Right ventricle myocardium inferior (tissue), 1 donor: Measurements from ENCODE around the gene PPP1R3E. TPM values are rescaled to one million over a fixed set of nuclear protein-coding genes. Genes with fewer than 3 reads are reported as not detected.
"Not testable (repeated sequence)": the region's sequence is repeated elsewhere in the genome, so short reads cannot be mapped to it uniquely, and the experiment has no call there.

Source experiments
- ATAC-seq: fragments of 200-7000 bp; cut with Tn5 transposase; one replicate; pipeline ENCODE4 v1.9.1; 2020; ENCODE audit warnings: mild to moderate bottlenecking, moderate library complexity
- DNase-seq: peaks from one replicate; pipeline ENCODE4 v3.0.0; 2021; ENCODE audit errors: missing footprints
- intact Hi-C: fragments of 100-400 bp; cut with DNase I; formaldehyde crosslinking; loops from one replicate; pipeline ENCODE4 v1.11.0; 2022
- long read RNA-seq: library from polyadenylated mRNA; unstranded; transcript quantifications from one replicate; pipeline ENCODE4 v2.0.0, GENCODE V29; 2021
- total RNA-seq: library from RNA; stranded (reverse); fragmentation: NEBNext Ultra II Directional; extraction: Animal tissue kit (Norgen Biotek cat#: 25700); gene quantifications from one replicate; pipeline ENCODE4 v1.2.1, GENCODE V29; 2021
- donor health status: DM: no; HTN: yes; CAD: no; lungs with severe emphysema.

The PPP1R3E gene, protein sequence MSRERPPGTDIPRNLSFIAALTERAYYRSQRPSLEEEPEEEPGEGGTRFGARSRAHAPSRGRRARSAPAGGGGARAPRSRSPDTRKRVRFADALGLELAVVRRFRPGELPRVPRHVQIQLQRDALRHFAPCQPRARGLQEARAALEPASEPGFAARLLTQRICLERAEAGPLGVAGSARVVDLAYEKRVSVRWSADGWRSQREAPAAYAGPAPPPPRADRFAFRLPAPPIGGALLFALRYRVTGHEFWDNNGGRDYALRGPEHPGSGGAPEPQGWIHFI
- total RNA-seq = 7.9 TPM
- long read RNA-seq = 0 reads

DNA sequence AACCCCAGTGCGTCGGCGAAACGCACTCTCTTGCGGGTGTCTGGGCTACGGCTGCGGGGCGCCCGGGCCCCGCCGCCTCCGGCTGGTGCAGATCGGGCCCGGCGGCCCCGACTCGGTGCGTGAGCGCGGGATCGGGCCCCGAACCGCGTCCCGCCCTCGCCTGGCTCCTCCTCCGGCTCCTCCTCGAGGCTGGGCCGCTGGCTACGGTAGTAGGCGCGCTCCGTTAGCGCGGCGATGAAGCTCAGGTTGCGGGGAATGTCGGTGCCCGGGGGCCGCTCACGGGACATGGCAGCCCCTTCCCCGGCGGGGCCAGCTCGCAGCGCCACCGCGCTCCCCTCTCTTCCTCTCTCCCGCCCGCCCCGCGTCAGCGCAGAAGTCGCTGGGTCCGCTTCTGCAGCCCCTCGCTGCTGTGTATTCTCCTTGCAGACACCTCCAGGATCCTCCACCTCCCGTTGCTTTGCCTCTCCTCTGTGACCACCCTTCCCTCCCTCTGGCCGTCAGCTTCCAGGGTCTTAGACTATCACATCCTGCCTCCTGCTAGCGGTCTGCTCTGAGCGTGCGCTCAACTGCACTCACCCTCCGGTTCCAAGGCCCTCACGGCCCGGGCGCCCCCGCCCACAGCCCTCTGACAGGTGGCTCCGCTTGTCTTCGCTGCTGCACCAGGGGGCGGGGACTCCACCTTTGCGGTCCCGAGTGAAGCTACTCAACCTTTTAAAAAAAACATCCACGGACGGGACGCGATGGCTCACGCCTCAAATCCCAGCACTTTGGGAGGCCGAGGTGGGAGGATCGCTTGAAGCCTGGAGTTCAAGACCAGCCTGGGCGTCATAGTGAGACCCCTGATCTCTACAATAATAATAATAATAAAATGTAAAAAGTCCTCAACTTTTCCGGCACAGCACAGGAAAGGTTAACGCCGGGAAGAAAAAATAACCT is at the start of gene PPP1R3E:
PPP1R3E (minus strand) TSS at position 570 of the 936 bp plus-strand sequence; CDS start at position 287, 283 bp downstream.
- DNase-seq (peak; percentile 86), ATAC-seq (peak; percentile 42)
- intact Hi-C loops = loop anchor here (5.0 kb wide), 1 partner anchor 165 kb away; the partner anchor contains the start of gene NGDN

DNA sequence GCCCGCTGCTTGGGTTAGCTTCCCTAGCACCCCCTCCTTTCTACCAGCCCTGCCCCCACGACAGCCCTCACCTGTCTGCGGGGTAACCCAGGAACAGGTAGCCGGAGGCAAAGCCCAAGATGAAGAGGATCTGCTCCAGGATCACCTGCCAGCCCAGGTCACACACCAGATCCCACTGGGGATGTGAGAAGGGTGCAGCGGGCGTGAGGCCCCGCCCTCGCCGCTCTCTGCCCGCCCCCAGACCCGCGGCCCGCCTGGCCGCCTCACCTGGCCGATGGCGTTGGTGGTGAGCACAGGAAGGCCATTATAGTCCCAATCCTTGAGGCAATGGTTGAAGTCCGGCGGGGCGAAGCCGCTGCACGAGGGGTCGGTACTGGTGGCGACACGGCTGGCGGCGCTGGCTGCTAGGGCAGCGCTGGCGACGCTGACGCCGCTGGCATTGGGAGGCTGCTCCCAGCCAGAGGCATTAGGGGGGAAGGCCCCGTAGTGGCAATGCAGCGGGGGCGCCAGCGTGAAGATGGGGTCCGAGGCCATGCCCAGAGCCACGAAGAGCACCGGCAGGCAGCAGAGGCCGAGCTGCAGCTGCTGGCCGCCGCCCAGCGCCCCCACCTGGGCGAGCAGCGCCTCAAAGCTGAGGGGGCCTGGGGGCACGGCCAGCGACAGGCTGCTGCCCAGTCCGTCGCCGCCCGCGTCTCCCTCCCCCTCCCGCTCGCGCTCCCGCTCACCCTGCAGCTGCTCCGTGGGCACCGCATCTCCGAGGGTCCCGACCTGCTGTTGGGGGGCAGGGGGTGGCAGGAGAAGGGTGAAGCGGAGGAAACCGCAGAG is 49.2 kb upstream of the PPP1R3E start:
- DNase-seq (peak; percentile 69), ATAC-seq (peak; percentile 18)
- intact Hi-C loops = no loop called here

DNA sequence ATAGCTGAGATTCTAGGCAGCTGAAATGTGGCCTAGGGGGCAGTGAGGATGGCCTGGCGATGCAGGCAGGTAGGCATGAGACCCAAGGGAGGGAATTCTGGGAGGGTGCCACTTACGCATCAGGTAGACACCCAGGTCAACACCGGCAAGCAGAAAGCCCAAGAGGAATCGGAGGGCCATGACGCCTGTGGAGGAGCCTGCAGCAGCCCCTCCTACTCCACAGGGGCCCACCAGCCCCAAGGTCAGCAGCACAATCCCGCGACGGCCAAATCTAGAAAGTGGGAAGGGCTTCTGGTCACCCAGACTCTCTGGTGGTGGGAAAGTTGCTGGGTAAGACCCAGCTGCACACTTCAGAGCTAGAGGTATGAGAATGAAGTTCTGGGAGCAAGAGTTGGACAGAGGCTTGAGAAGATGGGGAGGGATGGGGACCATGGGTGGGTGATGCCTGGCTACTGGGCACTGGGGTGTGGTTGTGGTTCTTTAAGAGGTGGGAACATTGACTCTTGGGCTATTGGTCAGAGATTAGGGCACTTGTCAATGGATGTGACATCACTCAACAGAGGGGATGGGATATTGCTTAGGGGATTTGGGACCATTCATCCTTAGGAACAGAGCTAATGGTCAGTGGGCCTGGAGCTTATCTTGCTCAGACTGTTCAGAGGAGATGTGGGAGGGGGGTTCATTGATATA is 46.6 kb upstream of the PPP1R3E start:
- intact Hi-C loops = no loop called here
- ATAC-seq (no peak), DNase-seq (no peak)

DNA sequence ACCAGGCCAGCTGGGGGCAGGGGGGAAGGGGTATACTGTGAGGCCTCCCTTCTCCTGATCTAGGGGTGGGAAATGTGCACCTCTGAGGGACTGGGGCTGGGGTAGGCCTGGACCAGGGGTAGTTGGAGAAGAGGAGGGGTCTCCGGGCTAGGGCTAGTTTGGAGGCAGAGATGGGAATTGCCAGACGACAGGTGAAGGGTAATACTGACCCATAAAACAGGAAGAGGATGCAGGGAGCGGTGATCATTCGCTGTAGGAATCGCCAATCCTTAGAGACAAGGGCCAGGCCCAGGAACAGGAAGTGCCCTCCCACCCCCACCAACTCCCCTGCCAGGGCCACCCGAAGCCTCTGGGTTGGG is 45.6 kb upstream of the PPP1R3E start:
- no peak for ATAC-seq
- intact Hi-C loops = no loop called here
- DNase-seq = no peak

DNA sequence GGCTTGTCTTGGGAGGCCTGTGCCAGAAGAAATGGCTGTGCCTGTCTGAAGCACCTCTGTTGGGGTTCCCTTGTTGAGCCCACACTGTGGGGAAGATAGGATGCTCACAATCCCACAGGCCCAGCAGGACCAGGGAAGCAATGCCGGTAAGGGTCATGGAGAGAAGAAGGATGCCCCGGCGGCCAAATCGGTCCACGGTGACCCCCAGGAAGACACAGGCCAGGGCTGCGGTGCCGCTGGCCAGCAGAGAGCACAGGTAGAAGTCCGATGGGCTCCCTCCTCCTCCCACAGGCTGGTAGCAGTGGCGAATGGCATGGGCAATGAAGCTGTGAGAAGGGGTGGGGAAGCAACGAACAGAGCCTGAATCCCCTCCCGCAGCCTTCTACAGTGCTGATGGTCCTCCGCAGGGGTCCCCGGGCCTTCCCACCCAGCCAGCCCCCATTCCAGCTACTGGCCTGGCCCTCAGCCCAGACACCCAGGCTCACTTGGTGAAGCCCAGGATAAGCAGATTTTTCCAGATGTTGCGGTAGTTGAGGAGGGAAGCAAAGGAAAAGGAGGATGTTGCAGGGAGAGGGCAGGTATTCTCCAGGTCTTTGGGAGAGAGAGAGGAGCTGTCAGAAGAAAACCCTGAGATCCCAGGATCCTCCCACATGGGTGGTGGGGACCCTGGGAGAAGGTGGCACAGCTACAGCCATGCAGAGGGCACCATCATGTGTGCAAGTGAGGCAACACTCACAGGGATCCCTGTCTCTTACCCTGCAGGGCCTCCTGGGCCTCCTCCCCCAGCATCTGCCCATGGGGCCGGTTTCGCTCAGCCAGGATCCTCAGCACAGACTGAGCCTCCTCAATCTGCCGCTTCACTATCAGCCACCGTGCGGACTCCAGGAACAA is 45.0 kb upstream of the PPP1R3E start:
- ATAC-seq (no peak), DNase-seq (no peak)
- intact Hi-C loops = no loop called here

DNA sequence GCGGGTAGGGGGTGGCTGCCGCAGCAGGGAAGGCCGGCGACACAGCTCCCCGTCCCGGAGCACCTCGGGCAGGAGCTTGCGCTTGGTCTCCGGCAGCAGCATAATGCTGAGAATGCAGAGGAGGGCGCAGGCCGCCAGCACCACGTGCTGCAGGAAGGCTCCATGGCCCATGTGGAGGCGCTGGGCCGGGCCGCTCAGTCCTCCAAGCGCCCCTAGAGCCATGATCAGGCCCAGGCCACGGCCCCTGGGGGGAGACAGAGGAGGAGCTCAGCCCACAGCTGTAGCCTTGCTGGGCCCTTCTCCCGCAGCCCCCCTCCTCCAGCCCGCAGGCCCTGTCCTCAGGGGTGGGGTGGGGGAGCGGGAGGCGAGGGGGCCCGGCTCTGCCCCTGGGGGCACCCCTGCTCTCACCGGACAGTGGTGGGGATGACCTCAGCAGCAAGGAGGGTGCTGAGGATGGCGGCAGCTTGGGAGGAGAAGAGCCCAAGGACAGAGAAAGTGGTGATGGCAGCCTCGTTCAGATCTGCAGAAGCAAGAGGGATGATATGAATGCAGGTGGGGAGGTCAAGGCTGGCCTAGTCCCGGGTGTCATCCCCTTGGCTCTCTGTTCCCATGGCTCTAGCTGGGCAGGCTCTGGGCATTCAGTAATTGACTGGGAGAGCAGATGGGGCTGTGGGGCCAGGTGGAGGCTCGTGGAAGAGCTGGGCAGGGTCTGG is 44.2 kb upstream of the PPP1R3E start:
- DNase-seq (no peak), ATAC-seq (peak; percentile 32)
- intact Hi-C loops = no loop called here

DNA sequence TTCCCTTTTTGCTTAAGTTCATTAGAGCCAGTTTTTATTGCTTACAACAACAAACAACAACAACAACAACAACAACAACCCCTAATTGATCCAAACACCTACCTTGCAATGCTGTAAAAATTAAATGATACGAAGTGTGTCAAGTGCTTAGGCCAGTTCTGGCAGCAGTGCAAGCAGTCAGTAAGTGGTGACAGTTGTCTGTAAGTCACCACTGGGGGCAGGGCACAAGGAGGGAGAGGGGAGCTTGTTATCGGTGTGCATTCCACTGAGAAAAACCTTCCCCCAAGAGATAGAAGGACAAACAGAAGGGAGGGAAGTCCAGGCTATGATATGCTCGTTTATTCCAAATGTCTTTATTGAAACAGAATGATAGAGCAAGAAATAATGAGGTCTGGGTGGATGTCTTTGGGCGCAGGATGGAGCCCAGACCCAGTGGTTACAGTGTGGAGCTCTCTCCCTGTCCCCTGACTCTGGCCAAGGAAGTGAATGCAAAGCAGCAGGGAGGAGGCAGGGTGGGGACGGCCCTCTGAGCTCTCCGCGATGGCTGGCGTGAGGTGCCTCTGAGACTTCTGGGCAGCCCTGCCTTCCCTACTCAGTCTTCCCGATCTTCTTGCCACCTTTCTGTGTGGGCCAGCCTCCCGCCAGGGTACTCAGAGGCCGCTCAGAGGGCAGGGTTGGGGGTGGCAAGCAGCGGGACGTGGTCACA is 43.5 kb upstream of the PPP1R3E start:
- intact Hi-C loops = no loop called here

DNA sequence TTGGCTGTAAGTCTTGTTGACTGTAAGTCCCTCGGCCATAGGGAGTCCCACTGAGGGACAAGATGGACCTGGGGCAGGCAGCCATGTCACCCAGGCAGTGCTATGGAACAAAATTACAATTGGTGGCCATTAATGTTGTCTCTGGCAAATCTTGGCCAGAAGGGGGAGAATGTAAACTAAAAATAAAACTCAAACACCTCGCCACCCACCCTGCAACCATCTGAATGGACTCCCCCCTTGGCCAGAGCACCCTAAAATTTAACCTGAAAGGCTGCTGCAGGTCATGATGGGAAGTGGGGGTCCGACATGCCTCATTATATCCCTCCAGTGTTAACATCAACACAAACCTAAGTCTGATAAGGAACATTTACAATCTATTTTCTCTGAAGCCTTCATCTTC is 41.8 kb upstream of the PPP1R3E start:
- intact Hi-C loops = no loop called here
- ATAC-seq = no peak
- DNase-seq = no peak

More for the DNA sequence above, 43.5 kb upstream of the PPP1R3E start:
- ATAC-seq = peak; percentile 63
- DNase-seq = no peak

DNA sequence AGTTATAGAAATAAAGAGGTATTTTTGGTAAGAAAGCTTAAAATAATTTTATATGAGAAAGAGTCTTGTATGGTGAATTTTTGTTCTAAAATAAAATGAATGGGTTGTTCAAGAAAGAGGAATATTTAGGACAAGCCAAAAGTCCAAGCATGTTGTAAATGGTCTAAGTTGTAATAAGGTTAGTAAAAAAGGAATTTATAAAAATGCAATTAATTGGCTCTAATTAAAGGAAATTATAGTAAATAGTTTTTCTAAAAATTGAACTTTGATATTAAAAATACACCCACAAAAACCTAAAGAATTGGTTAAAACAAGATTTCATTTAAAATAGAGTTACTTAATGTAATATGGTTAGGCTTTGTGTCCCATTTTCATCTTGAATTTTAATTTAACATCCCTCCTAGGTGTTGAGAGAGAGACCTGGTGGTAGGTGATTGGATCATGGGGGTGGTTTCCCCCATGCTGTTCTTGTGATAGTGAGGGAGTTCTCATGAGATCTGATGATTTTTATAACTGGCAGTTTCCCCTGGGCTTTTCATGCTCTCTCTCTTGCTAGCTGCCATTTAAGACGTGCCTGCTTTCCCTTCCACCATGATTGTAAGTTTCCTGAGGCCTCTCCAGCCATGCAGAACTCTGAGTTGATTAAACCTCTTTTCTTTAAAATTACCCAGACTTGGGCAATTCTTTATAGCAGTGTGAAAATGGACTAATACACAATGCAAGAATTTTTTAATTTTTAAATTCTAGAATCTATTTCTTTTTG is 37.0 kb upstream of the PPP1R3E start:
- DNase-seq (no peak), ATAC-seq (no peak)
- intact Hi-C loops = no loop called here

DNA sequence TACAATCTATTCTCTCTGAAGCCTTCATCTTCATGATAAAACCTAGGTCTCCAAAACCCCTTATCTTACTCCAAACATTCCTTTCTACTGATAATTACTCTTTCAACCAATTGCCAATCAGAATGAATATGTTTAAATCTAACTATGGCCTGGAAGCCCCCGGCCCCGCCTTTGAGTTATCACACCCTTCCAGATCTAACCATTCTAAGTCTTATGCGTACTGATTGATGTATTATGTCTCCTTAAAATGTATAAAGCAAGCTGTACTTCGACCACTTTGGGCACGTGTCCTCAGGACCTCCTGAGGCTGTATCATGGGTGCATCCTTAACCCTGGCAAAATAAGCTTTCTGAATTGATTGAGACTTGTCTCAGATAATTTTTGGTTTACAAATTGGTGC is 33.0 kb upstream of the PPP1R3E start:
- ATAC-seq (no peak), DNase-seq (no peak)
- intact Hi-C loops = no loop called here

DNA sequence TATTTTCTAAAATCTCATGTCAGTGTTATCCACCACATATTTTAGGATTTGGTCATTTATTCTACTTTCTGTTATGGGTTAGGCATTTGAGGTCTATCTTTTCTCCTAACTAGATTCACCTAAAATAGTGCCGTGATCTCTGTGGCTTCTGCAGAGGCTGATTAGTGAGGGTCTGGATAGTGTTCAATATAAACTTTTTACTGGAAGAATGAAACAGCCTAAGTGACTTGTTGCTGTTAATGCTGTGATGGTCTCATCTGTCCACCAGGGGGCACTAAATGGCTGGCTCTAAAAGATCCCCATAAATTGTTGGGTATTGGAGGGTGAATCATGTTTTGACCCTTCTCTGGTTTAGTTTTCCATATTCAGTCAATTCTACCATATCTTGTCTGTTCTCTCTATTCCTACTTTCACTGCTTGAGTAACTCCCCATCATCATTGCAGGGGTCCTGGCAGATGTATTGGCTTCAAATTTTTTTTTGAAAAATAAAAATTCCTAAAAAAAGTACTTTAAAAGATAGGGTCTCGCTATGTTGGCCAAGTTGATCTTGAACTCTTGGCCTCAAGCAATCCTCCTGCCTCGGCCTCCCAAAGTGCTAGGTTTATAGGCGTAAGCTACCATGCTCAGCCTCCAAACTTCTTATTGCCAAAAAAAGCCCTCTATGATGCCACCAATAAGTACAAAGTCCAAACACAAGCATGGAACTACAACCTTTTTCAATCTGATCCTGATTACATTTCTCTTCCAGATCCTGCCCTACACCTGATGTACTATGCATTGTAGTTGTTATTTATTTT is 25.5 kb upstream of the PPP1R3E start:
- peak; percentile 68 for ATAC-seq
- intact Hi-C loops = loop anchor here (1.0 to 5.0 kb wide), 2 partner anchors 52 to 119 kb away; no protein-coding TSS in a partner anchor
- DNase-seq = no peak

DNA sequence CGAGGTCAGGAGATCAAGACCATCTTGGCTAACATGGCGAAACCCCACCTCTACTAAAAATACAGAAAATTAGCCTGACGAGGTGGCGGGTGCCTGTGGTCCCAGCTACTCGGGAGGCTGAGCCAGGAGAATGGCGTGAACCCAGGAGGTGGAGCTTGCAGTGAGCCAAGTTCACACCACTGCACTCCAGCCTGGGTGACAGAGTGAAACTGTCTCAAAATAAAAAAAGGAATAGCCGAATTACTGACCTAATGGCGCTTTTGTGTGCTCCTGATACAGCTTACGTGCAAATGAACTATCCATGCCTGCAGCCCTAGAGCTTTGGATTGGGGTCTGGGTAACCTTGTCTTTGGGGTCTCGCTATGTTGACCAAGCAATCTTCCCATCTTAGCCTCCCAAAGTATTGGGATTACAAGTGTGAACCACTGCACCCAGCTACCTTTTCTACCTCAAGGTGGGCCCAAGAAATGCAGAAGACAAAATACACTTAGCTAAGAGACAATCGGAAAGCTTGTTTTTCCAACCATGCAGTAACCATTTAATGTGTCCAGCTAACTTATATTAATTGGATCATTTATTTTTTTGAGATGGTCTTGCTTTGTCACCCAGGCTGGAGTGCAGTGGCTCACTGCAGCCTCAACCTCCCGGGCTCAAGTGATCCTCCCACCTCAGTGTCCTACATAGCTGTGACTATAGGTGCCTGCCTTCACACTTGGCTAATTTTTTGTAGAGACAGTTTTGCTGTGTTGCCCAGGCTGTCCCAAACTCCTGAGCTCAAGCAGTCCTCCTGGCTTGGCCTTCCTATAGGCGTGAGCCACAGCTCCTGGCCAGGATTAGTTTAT is 24.1 kb upstream of the PPP1R3E start:
- no peak for DNase-seq
- no peak for ATAC-seq
- intact Hi-C loops = loop anchor here (5.0 kb wide), 1 partner anchor 121 kb away; no protein-coding TSS in a partner anchor

DNA sequence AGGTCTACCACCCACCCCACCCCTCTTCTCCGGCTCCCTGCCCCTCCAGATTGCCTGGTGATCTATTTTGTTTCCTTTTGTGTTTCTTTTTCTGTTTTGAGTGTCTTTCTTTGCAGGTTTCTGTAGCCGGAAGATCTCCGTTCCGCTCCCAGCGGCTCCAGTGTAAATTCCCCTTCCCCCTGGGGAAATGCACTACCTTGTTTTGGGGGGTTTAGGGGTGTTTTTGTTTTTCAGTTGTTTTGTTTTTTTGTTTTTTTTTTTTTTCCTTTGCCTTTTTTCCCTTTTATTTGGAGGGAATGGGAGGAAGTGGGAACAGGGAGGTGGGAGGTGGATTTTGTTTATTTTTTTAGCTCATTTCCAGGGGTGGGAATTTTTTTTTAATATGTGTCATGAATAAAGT is 23.1 kb upstream of the PPP1R3E start:
- ATAC-seq, DNase-seq: not testable (repeated sequence)
- intact Hi-C loops = loop anchor here (5.0 kb wide), 1 partner anchor 122 kb away; no protein-coding TSS in a partner anchor

DNA sequence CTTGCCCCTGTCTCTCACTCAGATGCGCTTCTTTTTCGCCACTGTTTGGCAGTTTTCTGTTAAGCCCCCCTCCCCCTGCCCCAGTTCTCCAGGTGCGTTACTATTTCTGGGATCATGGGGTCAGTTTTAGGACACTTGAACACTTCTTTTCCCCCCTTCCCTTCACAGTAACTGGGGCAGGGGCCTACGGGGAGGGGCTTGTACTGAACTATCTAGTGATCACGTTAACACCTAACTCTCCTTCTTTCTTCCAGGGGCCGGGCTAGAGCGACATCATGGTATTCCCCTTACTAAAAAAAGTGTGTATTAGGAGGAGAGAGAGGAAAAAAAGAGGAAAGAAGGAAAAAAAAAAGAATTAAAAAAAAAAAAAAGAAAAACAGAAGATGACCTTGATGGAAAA is 22.3 kb upstream of the PPP1R3E start:
- DNase-seq (no peak), ATAC-seq (no peak)
- intact Hi-C loops = loop anchor here (5.0 kb wide), 3 partner anchors 122 to 232 kb away; partner anchors contain the start of genes NGDN and THTPA
